ENCODE measurements around the gene PLEKHG3.

PLEKHG3 gene

DNA sequence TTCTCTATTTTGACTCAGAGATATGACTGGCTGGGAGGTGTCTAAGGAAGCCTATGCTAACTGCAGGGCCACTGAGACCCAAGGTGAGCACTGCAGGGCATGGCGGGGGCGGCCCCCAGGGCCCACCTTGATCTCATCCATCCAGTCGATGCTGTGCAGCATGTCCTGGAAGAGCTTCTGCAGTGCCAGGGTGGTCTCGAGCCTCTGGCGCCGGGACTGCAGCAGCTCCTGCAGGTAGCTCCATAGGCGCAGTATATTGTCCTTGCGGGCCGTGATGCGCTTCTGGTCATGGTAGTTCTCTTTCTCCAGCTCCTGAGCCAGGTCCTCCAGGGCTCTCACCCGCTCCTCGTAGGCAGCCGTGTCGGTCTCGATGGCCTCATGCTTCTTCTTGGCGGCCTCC is 91.0 kb downstream of the PLEKHG3 start:
- DNase-seq (ENCODE audit: extremely low spot score): no peak
- TF ChIP-seq FOXA1 (IDR thresholded peaks at IDR 0.05): no peak
- ChIA-PET CTCF (interaction anchor here (1.0 to 1.2 kb wide), 2 partner anchors 28 to 96 kb away, joined by 3 to 4 read pairs; no protein-coding TSS in a partner anchor), POLR2A (no interaction called here)

- no peak for DNase-seq (ENCODE audit: extremely low spot score)
- ChIA-PET CTCF (interaction anchor here (0.7 to 1.2 kb wide), 2 partner anchors 37 to 96 kb away, joined by 4 read pairs; no protein-coding TSS in a partner anchor), POLR2A (interaction anchor here (0.7 kb wide), 1 partner anchor 13 kb away, joined by 3 read pairs; no protein-coding TSS in a partner anchor)
- TF ChIP-seq FOXM1 (IDR thresholded peaks at IDR 0.05; ENCODE audit: borderline replicate concordance): no peak
- TF ChIP-seq CTBP1 (IDR thresholded peaks at IDR 0.05; ENCODE audit: borderline replicate concordance): no peak
- no peak for TF ChIP-seq SP1 (IDR thresholded peaks at IDR 0.05)
- no peak for TF ChIP-seq FOXK2 (IDR thresholded peaks at IDR 0.05)
- no peak for TF ChIP-seq FOXA1 (IDR thresholded peaks at IDR 0.05)
- no peak for TF ChIP-seq HDGF (IDR thresholded peaks at IDR 0.05; ENCODE audit: borderline replicate concordance)
- TF ChIP-seq, protein P1, sequence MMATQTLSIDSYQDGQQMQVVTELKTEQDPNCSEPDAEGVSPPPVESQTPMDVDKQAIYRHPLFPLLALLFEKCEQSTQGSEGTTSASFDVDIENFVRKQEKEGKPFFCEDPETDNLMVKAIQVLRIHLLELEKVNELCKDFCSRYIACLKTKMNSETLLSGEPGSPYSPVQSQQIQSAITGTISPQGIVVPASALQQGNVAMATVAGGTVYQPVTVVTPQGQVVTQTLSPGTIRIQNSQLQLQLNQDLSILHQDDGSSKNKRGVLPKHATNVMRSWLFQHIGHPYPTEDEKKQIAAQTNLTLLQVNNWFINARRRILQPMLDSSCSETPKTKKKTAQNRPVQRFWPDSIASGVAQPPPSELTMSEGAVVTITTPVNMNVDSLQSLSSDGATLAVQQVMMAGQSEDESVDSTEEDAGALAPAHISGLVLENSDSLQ (IDR thresholded peaks at IDR 0.05): no peak
- TF ChIP-seq NFRKB (IDR thresholded peaks at IDR 0.05): no peak
- no peak for TF ChIP-seq ZNF384 (IDR thresholded peaks at IDR 0.05)
- no peak for TF ChIP-seq ELF4 (IDR thresholded peaks at IDR 0.05)
- no peak for TF ChIP-seq BHLHE40 (IDR thresholded peaks at IDR 0.05; ENCODE audit: borderline replicate concordance)
- TF ChIP-seq L3MBTL2 (conservative IDR thresholded peaks at IDR 0.05): no peak
- no peak for TF ChIP-seq TARDBP (IDR thresholded peaks at IDR 0.05)
- TF ChIP-seq ARNT (IDR thresholded peaks at IDR 0.05): no peak
- no peak for TF ChIP-seq LEF1 (IDR thresholded peaks at IDR 0.05; ENCODE audit: borderline replicate concordance)
- TF ChIP-seq SUZ12 (IDR thresholded peaks at IDR 0.05): no peak
These were observed 91.7 kb downstream of the PLEKHG3 start for GRCh38 chr14:64795921-64796320.

DNA sequence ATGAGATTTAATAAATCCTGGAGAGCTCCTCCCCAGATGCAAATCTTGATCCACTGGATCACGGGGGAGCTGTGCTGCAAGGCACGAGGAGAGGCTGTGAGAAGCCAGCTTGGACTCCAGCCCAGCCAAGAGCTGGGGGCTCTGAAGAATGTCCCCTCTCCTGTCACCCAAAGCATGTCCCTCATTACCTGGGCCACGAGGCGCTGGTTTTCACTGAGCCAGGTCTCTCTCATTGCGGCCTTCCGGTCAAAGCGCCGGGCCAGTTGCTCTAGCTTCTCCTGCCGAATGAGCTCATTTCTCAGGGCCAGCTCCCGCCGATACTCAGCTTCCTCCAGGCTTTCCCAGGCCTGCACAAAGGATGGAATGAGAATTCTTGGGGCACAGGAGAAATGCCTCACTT is 92.1 kb downstream of the PLEKHG3 start:
- POLR2A ChIA-PET: interaction anchor here (0.7 kb wide), 1 partner anchor 14 kb away, joined by 3 read pairs; no protein-coding TSS in a partner anchor
- CTCF ChIA-PET: interaction anchor here (1.2 kb wide), 1 partner anchor 95 kb away, joined by 4 read pairs; no protein-coding TSS in a partner anchor
- no peak for DNase-seq (ENCODE audit: extremely low spot score)
- TF ChIP-seq LEF1 (IDR thresholded peaks at IDR 0.05; ENCODE audit: borderline replicate concordance): no peak
- no peak for TF ChIP-seq ARNT (IDR thresholded peaks at IDR 0.05)
- no peak for TF ChIP-seq TARDBP (IDR thresholded peaks at IDR 0.05)
- no peak for TF ChIP-seq FOXK2 (IDR thresholded peaks at IDR 0.05)
- no peak for TF ChIP-seq SP1 (IDR thresholded peaks at IDR 0.05)
- TF ChIP-seq CTBP1 (IDR thresholded peaks at IDR 0.05; ENCODE audit: borderline replicate concordance): no peak
- no peak for TF ChIP-seq ZNF384 (IDR thresholded peaks at IDR 0.05)

- ChIA-PET CTCF (interaction anchor here (1.0 to 2.5 kb wide), 3 partner anchors 10 to 112 kb away, joined by 3 to 13 read pairs (median 3); no protein-coding TSS in a partner anchor), POLR2A (no interaction called here)
- no peak for TF ChIP-seq SUZ12 (IDR thresholded peaks at IDR 0.05)
- TF ChIP-seq TARDBP (IDR thresholded peaks at IDR 0.05): no peak
- TF ChIP-seq CTBP1 (IDR thresholded peaks at IDR 0.05; ENCODE audit: borderline replicate concordance): no peak
- TF ChIP-seq LEF1 (IDR thresholded peaks at IDR 0.05; ENCODE audit: borderline replicate concordance): no peak
- TF ChIP-seq FOXA1 (IDR thresholded peaks at IDR 0.05): no peak
- TF ChIP-seq L3MBTL2 (conservative IDR thresholded peaks at IDR 0.05): no peak
- no peak for TF ChIP-seq ELF4 (IDR thresholded peaks at IDR 0.05)
- no peak for TF ChIP-seq FOXK2 (IDR thresholded peaks at IDR 0.05)
- TF ChIP-seq ZNF384 (IDR thresholded peaks at IDR 0.05): no peak
- TF ChIP-seq NFRKB (IDR thresholded peaks at IDR 0.05): no peak
- TF ChIP-seq BHLHE40 (IDR thresholded peaks at IDR 0.05; ENCODE audit: borderline replicate concordance): no peak
- TF ChIP-seq, protein P1 (IDR thresholded peaks at IDR 0.05): no peak
- no peak for DNase-seq (ENCODE audit: extremely low spot score)
These were observed 95.3 kb downstream of the PLEKHG3 start for GRCh38 chr14:64799555-64799954.
